ENCODE data around the gene GLRX2.

Gene GLRX2

DNA sequence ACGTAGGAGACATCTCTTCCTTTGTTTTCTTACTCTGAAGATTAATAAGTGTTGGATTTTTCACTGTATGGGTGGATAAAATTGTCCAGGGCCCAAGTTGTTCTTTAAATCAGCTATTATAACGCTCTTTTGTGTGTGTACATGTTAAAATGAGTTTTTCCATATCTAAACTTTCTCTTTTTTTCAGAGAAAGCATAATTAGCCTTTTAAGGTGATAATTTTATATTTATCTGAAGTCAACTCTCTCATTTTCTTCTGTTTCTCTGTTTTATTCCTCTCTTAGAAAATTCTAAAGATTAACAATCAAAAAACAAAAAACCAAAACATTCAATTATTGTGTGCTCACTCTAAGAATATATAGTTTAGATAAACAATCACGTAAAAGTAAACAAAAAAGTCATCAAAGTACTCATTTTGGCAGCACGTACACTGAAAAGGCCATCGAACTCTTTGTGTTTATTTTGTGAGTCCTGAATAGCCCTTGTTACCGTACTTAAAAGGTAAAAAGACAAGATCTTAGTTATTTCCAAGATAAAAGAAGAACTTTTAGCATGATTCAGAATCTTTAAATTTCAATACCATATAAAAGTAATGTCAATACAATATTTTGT lies 9.4 kb upstream of the GLRX2 start:
- H3K27ac ChIP-seq (ENCODE audit: low read depth, low read length), result no peak overlapping the region
- H3K4me3 ChIP-seq (ENCODE audit: insufficient read depth, low read length, poor library complexity, severe bottlenecking), result no peak overlapping the region
- H3K9me2 ChIP-seq (replicated peaks; ENCODE audit: insufficient read depth, low read length), result no peaks in the 10 kb centered on the region
- H3K9me3 ChIP-seq (ENCODE audit: insufficient read depth, low read length), result no peaks in the 10 kb centered on the region
- H3K36me3 ChIP-seq (ENCODE audit: low read length), result no peaks in the 10 kb centered on the region
- H3K4me2 ChIP-seq (ENCODE audit: low read depth, low read length, poor library complexity, severe bottlenecking), result no peak overlapping the region
- no peak overlapping the region for H3K9ac ChIP-seq (ENCODE audit: low read length)
- H3K27me3 ChIP-seq (ENCODE audit: low read length), result no peaks in the 10 kb centered on the region
- no peak overlapping the region for H2AFZ ChIP-seq (ENCODE audit: low read depth, low read length, severe bottlenecking)
- no peak for TF ChIP-seq EZH2phosphoT487 (conservative IDR thresholded peaks at IDR 0.05; ENCODE audit: low read length)
- TF ChIP-seq CTCF (IDR thresholded peaks at IDR 0.05; ENCODE audit: insufficient read depth, low read length, poor library complexity, severe bottlenecking), result no peak
- H3K79me2 ChIP-seq (ENCODE audit: insufficient read depth, low read length), result no peaks in the 10 kb centered on the region
- no peaks in the 10 kb centered on the region; the same call in 1 of the 2 replicates for H3F3A ChIP-seq (ENCODE audit: insufficient read depth)
- no peaks in the 10 kb centered on the region for H4K20me1 ChIP-seq (ENCODE audit: low read depth, low read length)

DNA sequence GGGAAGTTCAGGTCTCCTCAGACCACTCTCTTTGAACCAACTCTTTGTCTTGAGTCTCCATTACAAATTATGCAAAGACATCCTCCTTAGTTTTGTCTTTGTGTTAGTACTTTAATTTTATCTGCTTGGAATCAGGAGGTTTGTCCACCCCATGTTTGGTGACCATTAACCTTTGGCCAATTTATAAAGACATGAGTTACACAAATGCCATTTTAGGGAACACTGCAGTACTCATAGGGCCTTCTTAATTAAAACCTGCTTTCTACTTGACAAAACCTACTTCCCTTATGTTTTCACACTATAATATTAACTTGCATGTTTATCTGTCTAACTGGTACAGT lies 8.7 kb upstream of the GLRX2 start:
- H3K36me3 ChIP-seq (ENCODE audit: low read length), result no peaks in the 10 kb centered on the region
- H3K4me3 ChIP-seq (ENCODE audit: insufficient read depth, low read length, poor library complexity, severe bottlenecking), result no peak overlapping the region
- H4K20me1 ChIP-seq (ENCODE audit: low read depth, low read length), result no peaks in the 10 kb centered on the region
- H3K27me3 ChIP-seq (ENCODE audit: low read length), result no peaks in the 10 kb centered on the region
- H3K4me2 ChIP-seq (ENCODE audit: low read depth, low read length, poor library complexity, severe bottlenecking), result no peak overlapping the region
- no peaks in the 10 kb centered on the region for H3K9me3 ChIP-seq (ENCODE audit: insufficient read depth, low read length)
- no peaks in the 10 kb centered on the region; the same call in 1 of the 2 replicates for H3F3A ChIP-seq (ENCODE audit: insufficient read depth)
- no peak for TF ChIP-seq EZH2phosphoT487 (conservative IDR thresholded peaks at IDR 0.05; ENCODE audit: low read length)
- no peak for TF ChIP-seq CTCF (IDR thresholded peaks at IDR 0.05; ENCODE audit: insufficient read depth, low read length, poor library complexity, severe bottlenecking)
- no peaks in the 10 kb centered on the region for H3K9me2 ChIP-seq (replicated peaks; ENCODE audit: insufficient read depth, low read length)
- H3K79me2 ChIP-seq (ENCODE audit: insufficient read depth, low read length), result no peaks in the 10 kb centered on the region
- no peak overlapping the region for H2AFZ ChIP-seq (ENCODE audit: low read depth, low read length, severe bottlenecking)
- no peak overlapping the region for H3K9ac ChIP-seq (ENCODE audit: low read length)
- H3K27ac ChIP-seq (ENCODE audit: low read depth, low read length), result no peak overlapping the region

DNA sequence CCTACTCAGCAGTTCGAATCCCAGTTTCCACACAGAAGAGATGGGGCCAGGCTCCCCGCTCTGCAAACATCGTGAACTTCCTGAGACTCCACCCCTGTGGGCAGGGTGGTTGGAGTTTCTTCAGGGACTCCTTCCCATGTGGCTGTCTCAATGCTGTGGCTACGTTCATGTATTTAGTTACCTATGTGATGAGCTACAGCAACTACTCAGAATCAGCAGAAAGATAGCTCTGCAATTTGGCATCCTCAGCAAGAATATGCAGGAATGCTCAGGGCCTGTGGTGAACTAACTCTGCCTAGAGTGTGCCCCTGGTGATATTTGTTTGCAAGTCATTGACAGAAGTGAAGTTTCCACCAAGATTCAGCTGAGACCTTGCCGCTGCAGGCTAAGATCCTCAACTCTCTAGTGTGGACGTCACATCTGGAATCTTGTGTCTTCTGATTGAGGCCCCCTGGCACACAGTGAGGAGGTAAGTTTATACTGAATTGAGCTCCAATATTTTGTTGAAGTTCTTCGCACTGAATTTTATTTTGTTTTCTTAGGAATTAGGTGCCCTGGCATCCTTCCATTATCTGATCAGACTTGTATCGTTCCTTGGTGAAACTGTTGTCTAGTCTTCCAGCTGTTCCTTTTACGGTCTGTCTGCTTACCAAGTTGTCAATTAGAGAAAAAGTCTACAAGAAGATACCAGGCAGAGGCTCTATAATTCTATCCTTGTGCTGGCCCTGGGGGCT lies 8.2 kb upstream of the GLRX2 start:
- Histone ChIP-seq H3K79me2 (ENCODE audit: insufficient read depth, low read length) (no peaks in the 10 kb centered on the region), H3K9me3 (ENCODE audit: insufficient read depth, low read length) (no peaks in the 10 kb centered on the region), H3F3A (ENCODE audit: insufficient read depth) (no peaks in the 10 kb centered on the region; the same call in 1 of the 2 replicates), H2AFZ (ENCODE audit: low read depth, low read length, severe bottlenecking) (no peak overlapping the region), H4K20me1 (ENCODE audit: low read depth, low read length) (no peaks in the 10 kb centered on the region), H3K36me3 (ENCODE audit: low read length) (no peaks in the 10 kb centered on the region), H3K4me2 (ENCODE audit: low read depth, low read length, poor library complexity, severe bottlenecking) (no peak overlapping the region), H3K27ac (ENCODE audit: low read depth, low read length) (no peak overlapping the region), H3K9me2 (replicated peaks; ENCODE audit: insufficient read depth, low read length) (no peaks in the 10 kb centered on the region), H3K9ac (ENCODE audit: low read length) (no peak overlapping the region), H3K27me3 (ENCODE audit: low read length) (no peaks in the 10 kb centered on the region), H3K4me3 (ENCODE audit: insufficient read depth, low read length, poor library complexity, severe bottlenecking) (no peak overlapping the region)
- no peak for TF ChIP-seq EZH2phosphoT487 (conservative IDR thresholded peaks at IDR 0.05; ENCODE audit: low read length)
- no peak for TF ChIP-seq CTCF (IDR thresholded peaks at IDR 0.05; ENCODE audit: insufficient read depth, low read length, poor library complexity, severe bottlenecking)

Measured in SU-DHL-6 (cell line).